Measurements from ENCODE around the gene RPL35. TPM values are rescaled to one million over a fixed set of nuclear protein-coding genes. Genes with fewer than 3 reads are reported as not detected.

Gene RPL35
- 1,000 to 10,000 TPM; 3,603 to 5,640 TPM for polyA plus RNA-seq

GRCh38 chr9:124861342-124862229, at the start of gene RPL35, which contains the start of gene ARPC5L:
Gene RPL35, minus strand, starts transcription at chr9:124861957. Its CDS starts 45 bp downstream, at chr9:124861912.
Gene ARPC5L, plus strand, starts transcription at chr9:124862130. Its CDS starts 7,161 bp downstream, at chr9:124869291.
- Histone ChIP-seq H3K27ac (ENCODE audit: low read depth in 2 of 2, low read length in 1 of 2) (peak within 1 kb of the TSS; percentile 90 to 99), H3K9me3 (ENCODE audit: control insufficient read depth in 2 of 2, insufficient read depth in 1 of 2, low read depth in 1 of 2, low read length in 1 of 2) (no peaks in the 10 kb centered on the region), H3K27me3 (ENCODE audit: control insufficient read depth in 1 of 2, insufficient read depth in 2 of 2, low read length in 2 of 2) (no peaks in the 10 kb centered on the region), H3K4me3 (ENCODE audit: low read depth in 1 of 2, low read length in 2 of 2) (peak within 1 kb of the TSS; percentile 87 to 92), H3K4me1 (ENCODE audit: control insufficient read depth in 2 of 2, insufficient read depth in 2 of 2, low read length in 1 of 2) (peaks cover 2 to 6% of the 10 kb centered on the region in 2 donors), H3K36me3 (ENCODE audit: control insufficient read depth in 2 of 2, insufficient read depth in 2 of 2, low read length in 1 of 2) (peaks cover 7 to 36% of the 10 kb centered on the region in 2 donors)
- 0% methylated on average over 91 to 92 of the region's 92 CpGs for WGBS, 2 donors

GRCh38 chr9:124908098-124908497, 46.3 kb upstream of the RPL35 start:
- 75 to 77% methylated on average over 2 of the region's 2 CpGs for whole genome bisulfite sequencing, 2 donors
- peaks cover 8 to 14% of the 10 kb centered on the region in 2 donors for H3K36me3 ChIP-seq (ENCODE audit: control insufficient read depth in 2 of 2, insufficient read depth in 2 of 2, low read length in 1 of 2)
- H3K9me3 ChIP-seq (ENCODE audit: control insufficient read depth in 2 of 2, insufficient read depth in 1 of 2, low read depth in 1 of 2, low read length in 1 of 2) = no peaks in the 10 kb centered on the region

GRCh38 chr9:124906966-124907365, 45.2 kb upstream of the RPL35 start:
- Histone ChIP-seq H3K4me3 (ENCODE audit: low read depth in 1 of 2, low read length in 2 of 2) (no peak overlapping the region), H3K27me3 (ENCODE audit: control insufficient read depth in 1 of 2, insufficient read depth in 2 of 2, low read length in 2 of 2) (no peaks in the 10 kb centered on the region), H3K9me3 (ENCODE audit: control insufficient read depth in 2 of 2, insufficient read depth in 1 of 2, low read depth in 1 of 2, low read length in 1 of 2) (no peaks in the 10 kb centered on the region), H3K27ac (ENCODE audit: low read depth in 2 of 2, low read length in 1 of 2) (no peak overlapping the region), H3K36me3 (ENCODE audit: control insufficient read depth in 2 of 2, insufficient read depth in 2 of 2, low read length in 1 of 2) (peaks cover 5 to 12% of the 10 kb centered on the region in 2 donors), H3K4me1 (ENCODE audit: control insufficient read depth in 2 of 2, insufficient read depth in 2 of 2, low read length in 1 of 2) (no peaks in the 10 kb centered on the region)
- 54 to 75% methylated on average over 1 of the region's 1 CpG for WGBS, 2 donors

More at GRCh38 chr9:124908098-124908497, 46.3 kb upstream of the RPL35 start:
- Histone ChIP-seq H3K4me3 (ENCODE audit: low read depth in 1 of 2, low read length in 2 of 2) (no peak overlapping the region), H3K4me1 (ENCODE audit: control insufficient read depth in 2 of 2, insufficient read depth in 2 of 2, low read length in 1 of 2) (no peaks in the 10 kb centered on the region), H3K27ac (ENCODE audit: low read depth in 2 of 2, low read length in 1 of 2) (no peak overlapping the region), H3K27me3 (ENCODE audit: control insufficient read depth in 1 of 2, insufficient read depth in 2 of 2, low read length in 2 of 2) (no peaks in the 10 kb centered on the region)

- Histone ChIP-seq H3K27ac (ENCODE audit: low read depth in 2 of 2, low read length in 1 of 2) (no peak overlapping the region), H3K36me3 (ENCODE audit: control insufficient read depth in 2 of 2, insufficient read depth in 2 of 2, low read length in 1 of 2) (peaks cover 8 to 17% of the 10 kb centered on the region in 2 donors), H3K4me1 (ENCODE audit: control insufficient read depth in 2 of 2, insufficient read depth in 2 of 2, low read length in 1 of 2) (peaks cover 0 to 3% of the 10 kb centered on the region in 2 donors), H3K27me3 (ENCODE audit: control insufficient read depth in 1 of 2, insufficient read depth in 2 of 2, low read length in 2 of 2) (no peaks in the 10 kb centered on the region), H3K9me3 (ENCODE audit: control insufficient read depth in 2 of 2, insufficient read depth in 1 of 2, low read depth in 1 of 2, low read length in 1 of 2) (no peaks in the 10 kb centered on the region), H3K4me3 (ENCODE audit: low read depth in 1 of 2, low read length in 2 of 2) (no peak overlapping the region)
- 69 to 89% methylated on average over 9 of the region's 9 CpGs for WGBS, 2 donors
Observed at GRCh38 chr9:124899845-124900244, 38.1 kb upstream of the RPL35 start.

GRCh38 chr9:124897570-124898460, 36.1 kb upstream of the RPL35 start:
- Histone ChIP-seq H3K4me3 (ENCODE audit: low read depth in 1 of 2, low read length in 2 of 2) (no peak overlapping the region), H3K4me1 (ENCODE audit: control insufficient read depth in 2 of 2, insufficient read depth in 2 of 2, low read length in 1 of 2) (peaks cover 0 to 3% of the 10 kb centered on the region in 2 donors), H3K27ac (ENCODE audit: low read depth in 2 of 2, low read length in 1 of 2) (no peak overlapping the region), H3K9me3 (ENCODE audit: control insufficient read depth in 2 of 2, insufficient read depth in 1 of 2, low read depth in 1 of 2, low read length in 1 of 2) (no peaks in the 10 kb centered on the region), H3K36me3 (ENCODE audit: control insufficient read depth in 2 of 2, insufficient read depth in 2 of 2, low read length in 1 of 2) (peaks cover 8 to 21% of the 10 kb centered on the region in 2 donors), H3K27me3 (ENCODE audit: control insufficient read depth in 1 of 2, insufficient read depth in 2 of 2, low read length in 2 of 2) (no peaks in the 10 kb centered on the region)
- 86 to 90% methylated on average over 6 of the region's 6 CpGs for WGBS, 2 donors

GRCh38 chr9:124894741-124895170, 33.0 kb upstream of the RPL35 start:
- H3K9me3 ChIP-seq (ENCODE audit: control insufficient read depth in 2 of 2, insufficient read depth in 1 of 2, low read depth in 1 of 2, low read length in 1 of 2) = no peaks in the 10 kb centered on the region
- no peak overlapping the region for H3K27ac ChIP-seq (ENCODE audit: low read depth in 2 of 2, low read length in 1 of 2)
- H3K27me3 ChIP-seq (ENCODE audit: control insufficient read depth in 1 of 2, insufficient read depth in 2 of 2, low read length in 2 of 2) = no peaks in the 10 kb centered on the region
- H3K36me3 ChIP-seq (ENCODE audit: control insufficient read depth in 2 of 2, insufficient read depth in 2 of 2, low read length in 1 of 2) = peaks cover 19 to 31% of the 10 kb centered on the region in 2 donors
- H3K4me3 ChIP-seq (ENCODE audit: low read depth in 1 of 2, low read length in 2 of 2) = no peak overlapping the region
- H3K4me1 ChIP-seq (ENCODE audit: control insufficient read depth in 2 of 2, insufficient read depth in 2 of 2, low read length in 1 of 2) = no peaks in the 10 kb centered on the region

GRCh38 chr9:124894035-124894740, 32.4 kb upstream of the RPL35 start:
- Histone ChIP-seq H3K4me3 (ENCODE audit: low read depth in 1 of 2, low read length in 2 of 2) (no peak overlapping the region), H3K4me1 (ENCODE audit: control insufficient read depth in 2 of 2, insufficient read depth in 2 of 2, low read length in 1 of 2) (no peaks in the 10 kb centered on the region), H3K27me3 (ENCODE audit: control insufficient read depth in 1 of 2, insufficient read depth in 2 of 2, low read length in 2 of 2) (no peaks in the 10 kb centered on the region), H3K36me3 (ENCODE audit: control insufficient read depth in 2 of 2, insufficient read depth in 2 of 2, low read length in 1 of 2) (peaks cover 19 to 31% of the 10 kb centered on the region in 2 donors), H3K27ac (ENCODE audit: low read depth in 2 of 2, low read length in 1 of 2) (no peak overlapping the region), H3K9me3 (ENCODE audit: control insufficient read depth in 2 of 2, insufficient read depth in 1 of 2, low read depth in 1 of 2, low read length in 1 of 2) (no peaks in the 10 kb centered on the region)
- 83% methylated on average over 9 of the region's 9 CpGs for WGBS, 2 donors

- 96% methylated on average over 7 of the region's 7 CpGs for WGBS, 2 donors
- Histone ChIP-seq H3K9me3 (ENCODE audit: control insufficient read depth in 2 of 2, insufficient read depth in 1 of 2, low read depth in 1 of 2, low read length in 1 of 2) (peaks cover 0 to 3% of the 10 kb centered on the region in 2 donors), H3K4me1 (ENCODE audit: control insufficient read depth in 2 of 2, insufficient read depth in 2 of 2, low read length in 1 of 2) (no peaks in the 10 kb centered on the region), H3K36me3 (ENCODE audit: control insufficient read depth in 2 of 2, insufficient read depth in 2 of 2, low read length in 1 of 2) (peaks cover 20 to 53% of the 10 kb centered on the region in 2 donors), H3K4me3 (ENCODE audit: low read depth in 1 of 2, low read length in 2 of 2) (no peak overlapping the region), H3K27ac (ENCODE audit: low read depth in 2 of 2, low read length in 1 of 2) (no peak overlapping the region), H3K27me3 (ENCODE audit: control insufficient read depth in 1 of 2, insufficient read depth in 2 of 2, low read length in 2 of 2) (no peaks in the 10 kb centered on the region)
Observed at GRCh38 chr9:124890179-124890578, 28.4 kb upstream of the RPL35 start.

GRCh38 chr9:124889006-124889405, 27.2 kb upstream of the RPL35 start:
- H3K4me3 ChIP-seq (ENCODE audit: low read depth in 1 of 2, low read length in 2 of 2) = no peak overlapping the region
- H3K9me3 ChIP-seq (ENCODE audit: control insufficient read depth in 2 of 2, insufficient read depth in 1 of 2, low read depth in 1 of 2, low read length in 1 of 2) = peaks cover 0 to 3% of the 10 kb centered on the region in 2 donors
- H3K27me3 ChIP-seq (ENCODE audit: control insufficient read depth in 1 of 2, insufficient read depth in 2 of 2, low read length in 2 of 2) = no peaks in the 10 kb centered on the region
- H3K4me1 ChIP-seq (ENCODE audit: control insufficient read depth in 2 of 2, insufficient read depth in 2 of 2, low read length in 1 of 2) = no peaks in the 10 kb centered on the region
- WGBS, 2 donors = 95 to 97% methylated on average over 13 of the region's 13 CpGs
- H3K36me3 ChIP-seq (ENCODE audit: control insufficient read depth in 2 of 2, insufficient read depth in 2 of 2, low read length in 1 of 2) = peaks cover 20 to 54% of the 10 kb centered on the region in 2 donors
- no peak overlapping the region for H3K27ac ChIP-seq (ENCODE audit: low read depth in 2 of 2, low read length in 1 of 2)

All from esophagus (tissue), 2 donors.